ENCODE results near the gene S100A1. TPM values are rescaled to one million over a fixed set of nuclear protein-coding genes. Genes with fewer than 3 reads are reported as not detected.

S100A1 gene
- total and polyA plus RNA-seq, 10 of the 15 experiments (the other 5 are each of a cell fraction or from before 2014, with no cell fraction given): 0.13 to 0.29 TPM; not detected in 8

DNA sequence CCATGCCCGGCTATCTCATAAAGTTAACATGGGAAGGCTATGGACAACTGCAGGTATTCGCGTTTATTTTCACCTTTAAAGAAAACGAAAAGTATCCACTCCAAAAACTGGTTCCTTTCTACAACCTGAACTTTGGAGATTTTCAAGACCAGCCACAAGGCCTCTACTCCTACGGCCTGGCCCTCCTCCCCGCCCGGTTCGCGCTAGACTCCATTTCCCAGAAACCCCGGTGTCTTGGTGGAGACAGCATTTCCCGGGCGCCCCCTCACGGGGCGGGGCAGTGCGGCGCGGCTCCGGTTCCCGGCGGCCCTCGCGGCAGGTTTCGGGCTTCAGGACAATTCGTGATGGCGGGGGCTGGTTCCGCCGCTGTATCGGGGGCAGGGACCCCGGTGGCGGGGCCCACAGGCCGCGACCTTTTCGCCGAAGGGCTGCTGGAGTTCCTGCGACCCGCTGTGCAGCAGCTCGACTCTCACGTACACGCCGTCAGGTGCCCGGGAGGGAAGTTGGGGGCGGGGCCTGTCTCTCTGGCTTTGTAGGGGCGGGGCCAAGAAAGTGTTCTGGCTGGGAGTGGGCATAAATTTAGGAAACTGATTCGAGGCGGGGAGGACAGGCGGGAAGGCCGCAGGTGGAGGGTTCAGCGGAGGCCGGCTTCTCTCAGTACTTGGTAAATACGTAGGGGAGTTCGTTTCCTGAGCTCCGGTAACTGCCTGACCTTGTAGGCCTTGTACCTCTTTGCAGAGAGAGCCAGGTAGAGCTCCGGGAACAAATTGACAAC, 30.4 kb downstream of the S100A1 start, which contains the start of gene SNAPIN (continued):
- TF ChIP-seq NFIC (IDR thresholded peaks at IDR 0.05; ENCODE audit: low read depth, low read length) (no peak), YBX1 (IDR thresholded peaks at IDR 0.05) (no peak), POLR2AphosphoS5 (IDR thresholded peaks at IDR 0.05; ENCODE audit: low read length) (peak; percentile 82), TCF7 (IDR thresholded peaks at IDR 0.05; ENCODE audit: borderline replicate concordance) (no peak), RELA (IDR thresholded peaks at IDR 0.05; ENCODE audit: borderline replicate concordance, partially characterized antibody) (peak; percentile 64), EZH2 (IDR thresholded peaks at IDR 0.05; ENCODE audit: borderline replicate concordance, control insufficient read depth, low read depth, low read length) (no peak), CEBPB (IDR thresholded peaks at IDR 0.05; ENCODE audit: borderline replicate concordance in 1 of 2, low read depth in 2 of 2, low read length in 2 of 2) (no peak), TBL1XR1 (IDR thresholded peaks at IDR 0.05; ENCODE audit: low read depth, low read length) (no peak), CREB1 (IDR thresholded peaks at IDR 0.05; ENCODE audit: low read depth) (peak; percentile 86), STAT1 (conservative IDR thresholded peaks at IDR 0.05) (no peak), RBBP5 (conservative IDR thresholded peaks at IDR 0.05) (0 out of 2 replicates have a peak, but pooled peaks have one; percentile 54), CHD2 (IDR thresholded peaks at IDR 0.05; ENCODE audit: borderline replicate concordance, low read depth, low read length) (peak; percentile 61; the same call in 1 of the 2 replicates), KLF5 (IDR thresholded peaks at IDR 0.05; ENCODE audit: partially characterized antibody) (peak; percentile 27), ZNF274 (IDR thresholded peaks at IDR 0.05; ENCODE audit: insufficient read depth, insufficient read length) (no peak), NFYB (IDR thresholded peaks at IDR 0.05; ENCODE audit: insufficient read depth, low read depth, low read length) (no peak), CHD4 (IDR thresholded peaks at IDR 0.05) (no peak), NFYA (IDR thresholded peaks at IDR 0.05; ENCODE audit: borderline replicate concordance, low read depth, low read length) (no peak), RUNX3 (IDR thresholded peaks at IDR 0.05; ENCODE audit: low read length) (peak; percentile 44; the same call in 1 of the 2 replicates)
- TF ChIP-seq, protein P1, sequence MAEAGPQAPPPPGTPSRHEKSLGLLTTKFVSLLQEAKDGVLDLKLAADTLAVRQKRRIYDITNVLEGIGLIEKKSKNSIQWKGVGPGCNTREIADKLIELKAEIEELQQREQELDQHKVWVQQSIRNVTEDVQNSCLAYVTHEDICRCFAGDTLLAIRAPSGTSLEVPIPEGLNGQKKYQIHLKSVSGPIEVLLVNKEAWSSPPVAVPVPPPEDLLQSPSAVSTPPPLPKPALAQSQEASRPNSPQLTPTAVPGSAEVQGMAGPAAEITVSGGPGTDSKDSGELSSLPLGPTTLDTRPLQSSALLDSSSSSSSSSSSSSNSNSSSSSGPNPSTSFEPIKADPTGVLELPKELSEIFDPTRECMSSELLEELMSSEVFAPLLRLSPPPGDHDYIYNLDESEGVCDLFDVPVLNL (IDR thresholded peaks at IDR 0.05; ENCODE audit: low read depth, low read length): no peak
- TF ChIP-seq, protein P2, sequence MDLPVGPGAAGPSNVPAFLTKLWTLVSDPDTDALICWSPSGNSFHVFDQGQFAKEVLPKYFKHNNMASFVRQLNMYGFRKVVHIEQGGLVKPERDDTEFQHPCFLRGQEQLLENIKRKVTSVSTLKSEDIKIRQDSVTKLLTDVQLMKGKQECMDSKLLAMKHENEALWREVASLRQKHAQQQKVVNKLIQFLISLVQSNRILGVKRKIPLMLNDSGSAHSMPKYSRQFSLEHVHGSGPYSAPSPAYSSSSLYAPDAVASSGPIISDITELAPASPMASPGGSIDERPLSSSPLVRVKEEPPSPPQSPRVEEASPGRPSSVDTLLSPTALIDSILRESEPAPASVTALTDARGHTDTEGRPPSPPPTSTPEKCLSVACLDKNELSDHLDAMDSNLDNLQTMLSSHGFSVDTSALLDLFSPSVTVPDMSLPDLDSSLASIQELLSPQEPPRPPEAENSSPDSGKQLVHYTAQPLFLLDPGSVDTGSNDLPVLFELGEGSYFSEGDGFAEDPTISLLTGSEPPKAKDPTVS (IDR thresholded peaks at IDR 0.05; ENCODE audit: low read depth, low read length): no peak
- TF ChIP-seq, protein P3, sequence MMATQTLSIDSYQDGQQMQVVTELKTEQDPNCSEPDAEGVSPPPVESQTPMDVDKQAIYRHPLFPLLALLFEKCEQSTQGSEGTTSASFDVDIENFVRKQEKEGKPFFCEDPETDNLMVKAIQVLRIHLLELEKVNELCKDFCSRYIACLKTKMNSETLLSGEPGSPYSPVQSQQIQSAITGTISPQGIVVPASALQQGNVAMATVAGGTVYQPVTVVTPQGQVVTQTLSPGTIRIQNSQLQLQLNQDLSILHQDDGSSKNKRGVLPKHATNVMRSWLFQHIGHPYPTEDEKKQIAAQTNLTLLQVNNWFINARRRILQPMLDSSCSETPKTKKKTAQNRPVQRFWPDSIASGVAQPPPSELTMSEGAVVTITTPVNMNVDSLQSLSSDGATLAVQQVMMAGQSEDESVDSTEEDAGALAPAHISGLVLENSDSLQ (IDR thresholded peaks at IDR 0.05): no peak
- TF ChIP-seq, protein P4, sequence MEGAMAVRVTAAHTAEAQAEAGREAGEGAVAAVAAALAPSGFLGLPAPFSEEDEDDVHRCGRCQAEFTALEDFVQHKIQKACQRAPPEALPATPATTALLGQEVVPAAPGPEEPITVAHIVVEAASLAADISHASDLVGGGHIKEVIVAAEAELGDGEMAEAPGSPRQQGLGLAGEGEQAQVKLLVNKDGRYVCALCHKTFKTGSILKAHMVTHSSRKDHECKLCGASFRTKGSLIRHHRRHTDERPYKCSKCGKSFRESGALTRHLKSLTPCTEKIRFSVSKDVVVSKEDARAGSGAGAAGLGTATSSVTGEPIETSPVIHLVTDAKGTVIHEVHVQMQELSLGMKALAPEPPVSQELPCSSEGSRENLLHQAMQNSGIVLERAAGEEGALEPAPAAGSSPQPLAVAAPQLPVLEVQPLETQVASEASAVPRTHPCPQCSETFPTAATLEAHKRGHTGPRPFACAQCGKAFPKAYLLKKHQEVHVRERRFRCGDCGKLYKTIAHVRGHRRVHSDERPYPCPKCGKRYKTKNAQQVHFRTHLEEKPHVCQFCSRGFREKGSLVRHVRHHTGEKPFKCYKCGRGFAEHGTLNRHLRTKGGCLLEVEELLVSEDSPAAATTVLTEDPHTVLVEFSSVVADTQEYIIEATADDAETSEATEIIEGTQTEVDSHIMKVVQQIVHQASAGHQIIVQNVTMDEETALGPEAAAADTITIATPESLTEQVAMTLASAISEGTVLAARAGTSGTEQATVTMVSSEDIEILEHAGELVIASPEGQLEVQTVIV (IDR thresholded peaks at IDR 0.05; ENCODE audit: borderline replicate concordance, partially characterized antibody): no peak
- TF ChIP-seq, protein P5, sequence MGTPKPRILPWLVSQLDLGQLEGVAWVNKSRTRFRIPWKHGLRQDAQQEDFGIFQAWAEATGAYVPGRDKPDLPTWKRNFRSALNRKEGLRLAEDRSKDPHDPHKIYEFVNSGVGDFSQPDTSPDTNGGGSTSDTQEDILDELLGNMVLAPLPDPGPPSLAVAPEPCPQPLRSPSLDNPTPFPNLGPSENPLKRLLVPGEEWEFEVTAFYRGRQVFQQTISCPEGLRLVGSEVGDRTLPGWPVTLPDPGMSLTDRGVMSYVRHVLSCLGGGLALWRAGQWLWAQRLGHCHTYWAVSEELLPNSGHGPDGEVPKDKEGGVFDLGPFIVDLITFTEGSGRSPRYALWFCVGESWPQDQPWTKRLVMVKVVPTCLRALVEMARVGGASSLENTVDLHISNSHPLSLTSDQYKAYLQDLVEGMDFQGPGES (IDR thresholded peaks at IDR 0.05): no peak
